Ascending aorta (tissue), 2 donors: ENCODE measurements around the gene CALHM3. TPM values are rescaled to one million over a fixed set of nuclear protein-coding genes. Genes with fewer than 3 reads are reported as not detected.

Experiments used
- DNase-seq, 2 donors: peaks; one replicate each; pipeline ENCODE4 v3.0.0-alpha.2; 2019; ENCODE audit warnings: low spot score in 2 of 2
- H3K27ac ChIP-seq, 2 donors: fragments of 200-600 bp; sonication (generic); one replicate each; pipeline ENCODE4 v1.5.1; 2016 to 2017; ENCODE audit warnings: mild to moderate bottlenecking in 1 of 2
- H3K27me3 ChIP-seq: fragments of 200-600 bp; sonication (generic); one replicate; pipeline ENCODE4 v1.5.1; 2017
- H3K36me3 ChIP-seq, 2 donors: fragments of 200-600 bp; sonication (generic); one replicate each; pipeline ENCODE4 v1.5.1; 2016
- H3K4me1 ChIP-seq, 2 donors: fragments of 200-600 bp; sonication (generic); one replicate each; pipeline ENCODE4 v1.5.1; 2016 to 2017; ENCODE audit warnings: mild to moderate bottlenecking in 1 of 2
- H3K4me3 ChIP-seq, 2 donors: fragments of 200-600 bp; sonication (generic); one replicate each; pipeline ENCODE4 v1.5.1; 2016 to 2017; ENCODE audit warnings: mild to moderate bottlenecking in 1 of 2
- H3K9me3 ChIP-seq, 2 donors: fragments of 200-600 bp; sonication (generic); one replicate each; pipeline ENCODE4 v1.5.1; 2016
- CTCF ChIP-seq, 3 experiments: fragments of 200-600 bp in 2 of 3; fragments of 450-650 bp in 1 of 3; sonication (generic) in 2 of 3; IDR thresholded peaks; one replicate each; pipeline ENCODE4 v1.5.1; 2016 to 2019; ENCODE audit warnings: antibody characterized with exemption in 3 of 3, mild to moderate bottlenecking in 1 of 3, moderate library complexity in 1 of 3
- intact Hi-C: fragments of 100-400 bp; cut with DNase I; formaldehyde crosslinking; loops from one replicate; pipeline ENCODE4 v1.15.1; 2023
- total RNA-seq: library from RNA; depleted of rRNA; stranded (reverse); fragments of >200 nt; gene quantifications from one replicate; pipeline ENCODE4 v1.1.0, GENCODE V29; 2016

The CALHM3 gene
- total RNA-seq, 1 donor from 2014 or later = not detected

- Histone ChIP-seq H3K27ac (peak overlapping the region; percentile 90 to 95), H3K4me3 (peak overlapping the region; percentile 75 to 76), H3K9me3 (no peaks in the 10 kb centered on the region), H3K36me3 (peaks cover 26 to 34% of the 10 kb centered on the region in 2 donors), H3K4me1 (peaks cover 33 to 46% of the 10 kb centered on the region in 2 donors), H3K27me3 (no peaks in the 10 kb centered on the region)
- peak in 1 of 2 donors; percentile 84 for DNase-seq
- no peak for TF ChIP-seq CTCF (IDR thresholded peaks at IDR 0.05)
- intact Hi-C loops = no loop called here
Measured at GRCh38 chr10:103451091-103451813, 27.8 kb downstream of the CALHM3 start.

- Histone ChIP-seq H3K4me1 (peaks cover 38 to 52% of the 10 kb centered on the region in 2 donors), H3K4me3 (peak overlapping the region; percentile 75 to 76), H3K36me3 (peaks cover 31 to 35% of the 10 kb centered on the region in 2 donors), H3K9me3 (no peaks in the 10 kb centered on the region), H3K27ac (peak overlapping the region; percentile 90 to 95), H3K27me3 (no peaks in the 10 kb centered on the region)
- no peak for DNase-seq
- TF ChIP-seq CTCF (IDR thresholded peaks at IDR 0.05) = no peak
- intact Hi-C loops = no loop called here
Measured at GRCh38 chr10:103450201-103450695, 28.8 kb downstream of the CALHM3 start.

- intact Hi-C loops = no loop called here
Measured at GRCh38 chr10:103449208-103450144, 29.6 kb downstream of the CALHM3 start.

GRCh38 chr10:103448746-103449145, 30.3 kb downstream of the CALHM3 start:
- no peaks in the 10 kb centered on the region for H3K27me3 ChIP-seq
- H3K36me3 ChIP-seq = peaks cover 45 to 50% of the 10 kb centered on the region in 2 donors
- H3K9me3 ChIP-seq = no peaks in the 10 kb centered on the region
- H3K27ac ChIP-seq = peak overlapping the region; percentile 90 to 95
- TF ChIP-seq CTCF (IDR thresholded peaks at IDR 0.05) = no peak
- peaks cover 42 to 60% of the 10 kb centered on the region in 2 donors for H3K4me1 ChIP-seq
- peak in 1 of 2 donors; percentile 85 for DNase-seq
- H3K4me3 ChIP-seq = peak overlapping the region in 1 of 2 donors; percentile 76
- intact Hi-C loops = no loop called here

More at GRCh38 chr10:103449208-103450144, 29.6 kb downstream of the CALHM3 start:
- TF ChIP-seq CTCF (IDR thresholded peaks at IDR 0.05) = no peak
- H3K27ac ChIP-seq = peak overlapping the region; percentile 90 to 95
- H3K36me3 ChIP-seq = peaks cover 38 to 43% of the 10 kb centered on the region in 2 donors
- H3K9me3 ChIP-seq = no peaks in the 10 kb centered on the region
- peak overlapping the region; percentile 75 to 76 for H3K4me3 ChIP-seq
- no peaks in the 10 kb centered on the region for H3K27me3 ChIP-seq
- H3K4me1 ChIP-seq = peaks cover 42 to 58% of the 10 kb centered on the region in 2 donors
- DNase-seq = no peak

GRCh38 chr10:103447187-103447586, 31.9 kb downstream of the CALHM3 start:
- Histone ChIP-seq H3K36me3 (peaks cover 56 to 66% of the 10 kb centered on the region in 2 donors), H3K9me3 (no peaks in the 10 kb centered on the region), H3K4me3 (no peak overlapping the region), H3K4me1 (peaks cover 36 to 54% of the 10 kb centered on the region in 2 donors), H3K27me3 (no peaks in the 10 kb centered on the region), H3K27ac (peak overlapping the region; percentile 90 to 95)
- intact Hi-C loops = loop anchor here (2.0 kb wide), 1 partner anchor 50 kb away; the partner anchor contains the start of genes ATP5MK and PDCD11
- no peak for TF ChIP-seq CTCF (IDR thresholded peaks at IDR 0.05)
- no peak for DNase-seq
